PFSK-1 (cell line): ENCODE data around the gene CCDC33.

Experiments
- FOXP2 ChIP-seq: optimal IDR thresholded peaks from 2 replicates; pipeline ENCODE3; 2011; ENCODE audit warnings: borderline replicate concordance, control low read depth, inconsistent platforms; ENCODE audit not compliant: insufficient read depth; ENCODE audit errors: extremely low read length, extremely low read depth
- POLR2AphosphoS5 ChIP-seq: IDR thresholded peaks from 2 replicates; pipeline ENCODE4 v1.6.1; 2012; ENCODE audit warnings: low read depth, mild to moderate bottlenecking, control low read depth, low read length, moderate library complexity
- REST ChIP-seq, 2 experiments: IDR thresholded peaks; 2 replicates each; pipeline versions ENCODE4 v1.6.1 to v1.8.0; 2011 to 2012; ENCODE audit warnings: low read depth in 2 of 2, low read length in 2 of 2, control low read depth in 1 of 2, inconsistent platforms in 1 of 2, mild to moderate bottlenecking in 1 of 2, moderate library complexity in 1 of 2; ENCODE audit not compliant: insufficient read depth in 1 of 2
- SIN3A ChIP-seq: IDR thresholded peaks from 2 replicates; pipeline ENCODE4 v1.6.1; 2012; ENCODE audit warnings: mild to moderate bottlenecking, low read length, moderate library complexity, borderline replicate concordance; ENCODE audit not compliant: insufficient read depth
- TAF1 ChIP-seq: IDR thresholded peaks from 2 replicates; pipeline ENCODE4 v1.6.1; 2012; ENCODE audit warnings: low read length, control low read depth, borderline replicate concordance; ENCODE audit not compliant: insufficient read depth

The CCDC33 gene

DNA sequence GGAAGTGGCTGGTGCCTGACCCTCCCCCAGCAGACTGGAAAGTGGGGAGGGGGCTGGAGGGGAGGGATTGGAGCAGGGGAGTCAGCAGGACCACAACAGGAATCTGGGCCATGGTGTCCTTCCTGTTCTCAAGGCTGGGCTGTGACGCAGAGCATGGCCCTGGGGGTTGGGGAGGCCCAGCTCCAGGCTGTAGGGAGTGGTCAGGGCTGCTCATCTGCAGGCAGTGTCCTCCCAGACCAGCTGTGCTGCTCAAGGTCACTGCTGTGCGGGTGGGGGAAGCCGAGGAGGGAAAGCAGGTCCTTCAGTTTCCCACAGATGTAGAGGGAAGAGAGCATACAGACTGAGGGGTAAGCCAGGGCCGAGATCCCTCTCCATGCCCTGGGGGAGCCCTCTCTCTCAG, 90.6 kb downstream of the CCDC33 start:
- TF ChIP-seq FOXP2 (peak; percentile 41), SIN3A (no peak)

DNA sequence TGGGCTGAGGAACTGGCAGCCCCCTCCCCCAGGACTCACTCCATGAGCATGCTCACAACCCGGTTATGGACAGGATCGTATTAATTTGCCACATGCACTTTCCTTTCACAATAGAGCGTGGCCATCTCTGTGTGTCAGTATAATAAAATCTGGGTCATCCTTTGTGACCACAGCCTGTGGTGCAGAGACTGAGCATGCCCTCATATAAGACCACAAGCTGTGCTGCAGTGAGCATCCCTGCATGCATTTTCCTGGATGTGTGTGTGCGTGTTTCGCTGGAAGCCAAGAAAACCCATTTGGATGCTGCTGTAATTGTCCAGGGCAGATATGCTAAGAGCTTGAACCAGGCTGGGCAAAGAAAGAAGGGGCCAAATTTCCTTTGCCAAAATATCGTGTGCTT, 91.6 kb downstream of the CCDC33 start:
- TF ChIP-seq SIN3A (no peak), REST (IDR thresholded peaks at IDR 0.05; ENCODE audit: insufficient read depth in 1 of 2, low read depth in 2 of 2, low read length in 2 of 2) (no peak), FOXP2 (no peak), TAF1 (no peak), POLR2AphosphoS5 (no peak)

- no peak for TF ChIP-seq SIN3A
- no peak for TF ChIP-seq REST (IDR thresholded peaks at IDR 0.05; ENCODE audit: insufficient read depth in 1 of 2, low read depth in 2 of 2, low read length in 2 of 2)
- no peak for TF ChIP-seq TAF1
- no peak for TF ChIP-seq POLR2AphosphoS5
- no peak for TF ChIP-seq FOXP2
Measured at GRCh38 chr15:74328331-74329056, 92.4 kb downstream of the CCDC33 start.

GRCh38 chr15:74330861-74331408, 94.8 kb downstream of the CCDC33 start:
- TF ChIP-seq TAF1: no peak
- no peak for TF ChIP-seq FOXP2
- no peak for TF ChIP-seq POLR2AphosphoS5
- no peak for TF ChIP-seq REST (IDR thresholded peaks at IDR 0.05; ENCODE audit: insufficient read depth in 1 of 2, low read depth in 2 of 2, low read length in 2 of 2)
- TF ChIP-seq SIN3A: no peak

DNA sequence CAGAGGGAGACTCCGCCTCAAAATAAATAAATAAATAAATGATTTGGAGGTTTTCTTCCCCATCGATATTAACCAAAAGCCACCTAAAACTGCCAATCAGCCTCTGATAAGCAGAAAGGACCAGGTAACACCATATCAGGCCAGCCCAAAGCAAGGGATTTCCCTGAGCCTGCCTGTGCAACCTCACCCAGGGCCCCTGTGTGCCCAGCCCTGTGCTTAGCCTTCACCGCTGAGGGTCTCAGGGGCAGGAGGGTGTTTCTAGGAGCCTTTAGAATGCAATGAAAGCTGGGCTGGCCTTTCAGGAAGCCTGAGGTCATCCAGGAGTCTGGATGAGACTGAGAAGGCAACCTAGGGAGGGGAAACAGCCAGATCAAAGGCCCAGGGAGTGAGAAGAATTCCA, 95.9 kb downstream of the CCDC33 start:
- TF ChIP-seq TAF1 (no peak), FOXP2 (no peak), SIN3A (no peak), POLR2AphosphoS5 (no peak), REST (IDR thresholded peaks at IDR 0.05; ENCODE audit: insufficient read depth in 1 of 2, low read depth in 2 of 2, low read length in 2 of 2) (no peak)
